GM12878 (cell line): ENCODE measurements around the gene FAM131B. TPM values are rescaled to one million over a fixed set of nuclear protein-coding genes. Genes with fewer than 3 reads are reported as not detected.
A peak's percentile ranks its signal among the peaks of the same experiment; 100 is the strongest.

Experiments used
- ATAC-seq: fragments of 200-7000 bp; cut with Tn5 transposase; 3 replicates; pipeline ENCODE4 v1.9.1; 2020; ENCODE audit warnings: mild to moderate bottlenecking, moderate library complexity
- BruUV-seq: library from RNA; stranded (reverse); fragments of 400-500 nt; replicated peaks from 2 replicates; lab custom pipeline; 2021; lab: Mats Ljungman, UMichigan
- CTCF ChIA-PET: fragments of 300-600 bp; sonication (Branson Sonifier 250); formaldehyde crosslinking; extraction: SDS; loops from one replicate; lab custom pipeline; 2021; ENCODE audit warnings: inconsistent platforms; lab: Yijun Ruan, JAX
- POLR2A ChIA-PET: fragments of 350-600 bp; formaldehyde crosslinking; extraction: SDS; loops from one replicate; lab custom pipeline; 2021; ENCODE audit warnings: inconsistent platforms; lab: Charles Lee
- RAD21 ChIA-PET: fragments of 300-600 bp; sonication (Branson Sonifier 250); formaldehyde crosslinking; loops from one replicate; lab custom pipeline; 2023; ENCODE audit warnings: antibody characterized with exemption; ENCODE audit not compliant: unreplicated experiment; lab: Charles Lee
- SMC1A ChIA-PET: fragments of 300-600 bp; sonication (Branson Sonifier 250); formaldehyde crosslinking; loops from one replicate; lab custom pipeline; 2023; ENCODE audit not compliant: unreplicated experiment, uncharacterized antibody; lab: Charles Lee
- DNase-seq: peaks from one replicate; pipeline ENCODE4 v3.0.0-alpha.2; 2011; ENCODE audit warnings: low read depth, low spot score
- FAIRE-seq: peaks from 3 replicates; lab custom pipeline; 2011; peaks lifted over from hg19 to GRCh38; lab: Jason Lieb, UNC
- H2AFZ ChIP-seq: 2 replicates; pipeline ENCODE4 v1.6.0; 2011; ENCODE audit warnings: low read depth, low read length, control low read depth; ENCODE audit not compliant: control insufficient read depth
- H3K27ac ChIP-seq: 2 replicates; pipeline ENCODE4 v1.5.1; 2011; ENCODE audit warnings: control low read depth; ENCODE audit not compliant: control insufficient read depth, insufficient read depth
- H3K27me3 ChIP-seq, 2 experiments: replicated peaks in 1 of 2; 2 replicates each; pipeline versions ENCODE4 v1.6.0 to v1.6.1; 2011; ENCODE audit warnings: low read length in 1 of 2; ENCODE audit not compliant: control insufficient read depth in 2 of 2, insufficient read depth in 2 of 2
- H3K36me3 ChIP-seq, 2 experiments: 2 replicates each; pipeline ENCODE4 v1.5.1; 2011; ENCODE audit warnings: low read length in 1 of 2; ENCODE audit not compliant: control insufficient read depth in 2 of 2, insufficient read depth in 2 of 2
- H3K4me1 ChIP-seq: 2 replicates; pipeline ENCODE4 v1.6.1; 2011; ENCODE audit warnings: mild to moderate bottlenecking, low read length, moderate library complexity, mixed read lengths; ENCODE audit not compliant: control insufficient read depth, insufficient read depth
- H3K4me2 ChIP-seq: 2 replicates; pipeline ENCODE4 v1.6.0; 2011; ENCODE audit warnings: control low read depth; ENCODE audit not compliant: control insufficient read depth, insufficient read depth
- H3K4me3 ChIP-seq: fragments of 200-600 bp; sonication (generic); 2 replicates; pipeline ENCODE4 v1.5.1; 2016
- H3K79me2 ChIP-seq: 2 replicates; pipeline ENCODE4 v1.6.0; 2011; ENCODE audit warnings: low read length; ENCODE audit not compliant: control insufficient read depth, insufficient read depth
- H3K9ac ChIP-seq: 2 replicates; pipeline ENCODE4 v1.8.0; 2011; ENCODE audit warnings: low read length, control low read depth, mixed read lengths; ENCODE audit not compliant: control insufficient read depth, insufficient read depth
- H3K9me3 ChIP-seq: replicated peaks from 3 replicates; pipeline ENCODE4 v1.5.1; 2011; ENCODE audit warnings: mild to moderate bottlenecking, low read length; ENCODE audit not compliant: control insufficient read depth, insufficient read depth
- H4K20me1 ChIP-seq: 2 replicates; pipeline ENCODE4 v1.6.0; 2011; ENCODE audit not compliant: control insufficient read depth, insufficient read depth
- BMI1 ChIP-seq: fragments of 450-650 bp; IDR thresholded peaks from 2 replicates; pipeline ENCODE4 v1.6.1; 2016; ENCODE audit warnings: mild to moderate bottlenecking, moderate library complexity, borderline replicate concordance
- PAX5 ChIP-seq: IDR thresholded peaks from 2 replicates; pipeline ENCODE4 v1.6.1; 2011; ENCODE audit warnings: low read depth, low read length, borderline replicate concordance
- POLR2AphosphoS5 ChIP-seq: IDR thresholded peaks from 2 replicates; pipeline ENCODE4 v1.6.1; 2011; ENCODE audit warnings: mild to moderate bottlenecking, low read length, inconsistent platforms
- POU2F2 ChIP-seq: IDR thresholded peaks from 3 replicates; pipeline ENCODE4 v1.6.1; 2011; ENCODE audit warnings: low read depth, mild to moderate bottlenecking, low read length, borderline replicate concordance
- RCOR1 ChIP-seq: conservative IDR thresholded peaks from 2 replicates; pipeline ENCODE4 v1.6.1; 2012; ENCODE audit warnings: low read depth, low read length, improper control_type of control experiment
- RUNX3 ChIP-seq: IDR thresholded peaks from 2 replicates; pipeline ENCODE4 v1.6.1; 2012; ENCODE audit warnings: low read length, inconsistent platforms
- SPI1 ChIP-seq: IDR thresholded peaks from 2 replicates; pipeline ENCODE4 v1.6.1; 2011; ENCODE audit warnings: low read depth, mild to moderate bottlenecking, low read length, moderate library complexity, borderline replicate concordance; ENCODE audit not compliant: insufficient read depth
- TAF1 ChIP-seq: IDR thresholded peaks from 2 replicates; pipeline ENCODE4 v1.6.1; 2011; ENCODE audit warnings: mild to moderate bottlenecking, low read depth, low read length, borderline replicate concordance
- ZNF384 ChIP-seq: IDR thresholded peaks from 2 replicates; pipeline ENCODE4 v1.6.1; 2012; ENCODE audit warnings: low read depth, mild to moderate bottlenecking, low read length, improper control_type of control experiment, borderline replicate concordance
- WGBS: methylation state at CpG from one replicate; pipeline ENCODE4 v1.1.6; 2016; ENCODE audit warnings: low lambda C conversion rate; ENCODE audit not compliant: insufficient replicate concordance, insufficient coverage; ENCODE audit errors: missing lambda C conversion rate; 5-methylcytosine and 5-hydroxymethylcytosine counted together
- in situ Hi-C: fragments of 300-500 bp; cut with MboI; formaldehyde crosslinking; loops from 9 replicates; pipeline ENCODE4 v1.14.3; 2018; ENCODE audit warnings: mixed read lengths
- intact Hi-C: fragments of 100-400 bp; cut with micrococcal nuclease; formaldehyde crosslinking; loops from one replicate; pipeline ENCODE4 v1.14.2; 2022; ENCODE audit not compliant: unreplicated experiment
- polyA plus RNA-seq, 11 experiments: library from polyadenylated mRNA; depleted of rRNA in 4 of 11; unstranded in 6 of 11; stranded (reverse) in 5 of 11; fragments of >200 nt; fragmentation: Nextera tagmentation in 4 of 11; fragmentation: Illumina TruSeq in 1 of 11; extraction: Ambion mirVana in 4 of 11; extraction: Trizol in 1 of 11; gene quantifications; 1 replicate in 1 of 11; 2 replicates in 10 of 11; pipeline versions ENCODE4 v1.2.1 to v1.2.3, GENCODE V29; 2011 to 2016; ENCODE audit warnings: inconsistent platforms in 2 of 11, missing spikeins in 2 of 11, low read depth in 1 of 11
- total RNA-seq, 4 experiments: library from RNA; depleted of rRNA in 3 of 4; stranded (reverse); fragments of >200 nt in 3 of 4; fragmentation: Illumina TruSeq in 1 of 4; extraction: Trizol in 1 of 4; gene quantifications; 2 replicates each; pipeline versions ENCODE4 v1.2.1 to v1.2.3, GENCODE V29; 2013 to 2021

The FAM131B gene
- total and polyA plus RNA-seq, 10 of the 15 experiments (the other 5 are each of a cell fraction or from before 2014, with no cell fraction given) = 0.03 to 0.05 TPM; not detected in 8

- H3K27me3 ChIP-seq = no peaks in the 10 kb centered on the region
- no peaks in the 10 kb centered on the region for H4K20me1 ChIP-seq
- ChIA-PET CTCF (interaction anchor here (0.7 to 2.3 kb wide), 6 partner anchors 10 to 85 kb away, joined by 3 to 8 read pairs (median 5); partner anchors contain the start of gene GSTK1), RAD21 (no interaction called here), POLR2A (no interaction called here), SMC1A (interaction anchor here (1.3 kb wide), 1 partner anchor 85 kb away, joined by 5 read pairs; no protein-coding TSS in a partner anchor)
- 3% methylated on average over 2 of the region's 2 CpGs for WGBS
- peak; percentile 18 for FAIRE-seq
- peak overlapping the region; percentile 20; the same call in 1 of the 2 replicates for H3K4me2 ChIP-seq
- intact Hi-C loops = loop anchor here (5.0 kb wide), 1 partner anchor 42 kb away; no protein-coding TSS in a partner anchor
- H3K36me3 ChIP-seq = no peaks in the 10 kb centered on the region
- DNase-seq = no peak
- no peak overlapping the region for H3K4me3 ChIP-seq
- TF ChIP-seq RUNX3 = peak; percentile 19; the same call in 1 of the 2 replicates
- TF ChIP-seq PAX5 = peak; percentile 42; the same call in 1 of the 2 replicates
- TF ChIP-seq POU2F2 = peak; percentile 93
- TF ChIP-seq ZNF384 = no peak
- no peak for TF ChIP-seq POLR2AphosphoS5
- H3K79me2 ChIP-seq = no peaks in the 10 kb centered on the region
- H3K27ac ChIP-seq = no peak overlapping the region
- ATAC-seq = peak; percentile 35; the same call in 1 of the 3 replicates
- no peak overlapping the region for H2AFZ ChIP-seq
- peaks cover 10% of the 10 kb centered on the region; the same call in 1 of the 2 replicates for H3K4me1 ChIP-seq
- no peaks in the 10 kb centered on the region for H3K9me3 ChIP-seq
- no TSS peak for BruUV-seq
- in situ Hi-C loops = no loop called here
- no peak overlapping the region for H3K9ac ChIP-seq
These were observed 37.3 kb downstream of the FAM131B start for GRCh38 chr7:143325240-143325639.

GRCh38 chr7:143323653-143324052, 38.9 kb downstream of the FAM131B start:
- Histone ChIP-seq H3K4me3 (no peak overlapping the region), H3K4me2 (no peak overlapping the region), H3K79me2 (no peaks in the 10 kb centered on the region), H3K4me1 (peaks cover 10% of the 10 kb centered on the region; the same call in 1 of the 2 replicates), H3K27me3 (no peaks in the 10 kb centered on the region), H4K20me1 (no peaks in the 10 kb centered on the region), H3K36me3 (no peaks in the 10 kb centered on the region), H3K9me3 (no peaks in the 10 kb centered on the region), H2AFZ (no peak overlapping the region), H3K9ac (no peak overlapping the region), H3K27ac (no peak overlapping the region)
- TF ChIP-seq RCOR1 (no peak), BMI1 (no peak), SPI1 (peak; percentile 13; the same call in 1 of the 2 replicates), TAF1 (no peak)
- in situ Hi-C loops = no loop called here
- ChIA-PET CTCF (no interaction called here), POLR2A (interaction anchor here (0.6 kb wide), 1 partner anchor 54 kb away, joined by 4 read pairs; no protein-coding TSS in a partner anchor), SMC1A (no interaction called here), RAD21 (no interaction called here)
- no TSS peak for BruUV-seq
- FAIRE-seq (no peak), ATAC-seq (no peak), DNase-seq (no peak)
- intact Hi-C loops = no loop called here
- 55% methylated on average over 12 of the region's 12 CpGs for WGBS
